B cell (primary cell): ENCODE results near the gene MAPRE2. TPM values are rescaled to one million over a fixed set of nuclear protein-coding genes. Genes with fewer than 3 reads are reported as not detected.

ENCODE experiments used
- ATAC-seq: fragments of 200-7000 bp; cut with Tn5 transposase; one replicate; pipeline ENCODE4 v1.10.0; 2021; ENCODE audit warnings: low read depth, mild to moderate bottlenecking, moderate number of reproducible peaks, moderate library complexity
- CTCF ChIA-PET: fragments of 350-600 bp; sonication (Branson Sonifier 250); formaldehyde crosslinking; loops from one replicate; lab custom pipeline; 2021; ENCODE audit warnings: antibody characterized with exemption, inconsistent platforms; lab: Charles Lee
- POLR2A ChIA-PET: fragments of 350-600 bp; sonication (Branson Sonifier 250); formaldehyde crosslinking; loops from one replicate; lab custom pipeline; 2021; ENCODE audit warnings: antibody characterized with exemption; lab: Charles Lee
- DNase-seq: peaks from one replicate; pipeline ENCODE4 v3.0.0; 2013
- H2AFZ ChIP-seq: 2 replicates; pipeline ENCODE4 v1.6.1; 2012; ENCODE audit warnings: mild to moderate bottlenecking, low read depth, low read length; ENCODE audit not compliant: insufficient read depth, poor library complexity, severe bottlenecking
- H3K27ac ChIP-seq, 2 donors: 1 replicate in 1 of 2; 2 replicates in 1 of 2; pipeline ENCODE4 v1.5.1; 2012 to 2013; ENCODE audit warnings: low read length in 2 of 2, mild to moderate bottlenecking in 2 of 2, moderate library complexity in 1 of 2
- H3K27me3 ChIP-seq, 4 experiments: fragments of 200-600 bp in 1 of 4; sonication (generic) in 1 of 4; replicated peaks in 1 of 4; 1 replicate in 2 of 4; 2 replicates in 2 of 4; pipeline versions ENCODE4 v1.6.1 to v1.7.0; 2013 to 2016; ENCODE audit warnings: low read length in 3 of 4, mild to moderate bottlenecking in 2 of 4, mixed read lengths in 1 of 4, moderate library complexity in 1 of 4; ENCODE audit not compliant: insufficient read depth in 4 of 4, control insufficient read depth in 3 of 4; ENCODE audit errors: control extremely low read depth in 1 of 4
- H3K36me3 ChIP-seq, 2 experiments: replicated peaks in 1 of 2; 1 replicate in 1 of 2; 2 replicates in 1 of 2; pipeline versions ENCODE4 v1.6.1 to v1.7.1; 2013; ENCODE audit warnings: low read length in 1 of 2; ENCODE audit not compliant: insufficient read depth in 2 of 2, control insufficient read depth in 1 of 2; ENCODE audit errors: control extremely low read depth in 1 of 2, extremely low read depth in 1 of 2
- H3K4me1 ChIP-seq, 2 donors: fragments of 200-600 bp in 1 of 2; sonication (generic) in 1 of 2; 1 replicate in 1 of 2; 2 replicates in 1 of 2; pipeline versions ENCODE4 v1.5.1 to v1.6.1; 2013 to 2017; ENCODE audit warnings: low read length in 2 of 2; ENCODE audit not compliant: control insufficient read depth in 2 of 2, insufficient read depth in 2 of 2
- H3K4me2 ChIP-seq: replicated peaks from 2 replicates; pipeline ENCODE3; 2012; ENCODE audit warnings: mild to moderate bottlenecking, low read depth, low read length; ENCODE audit not compliant: poor library complexity, severe bottlenecking
- H3K4me3 ChIP-seq, 5 experiments: fragments of 200-600 bp in 1 of 5; sonication (generic) in 1 of 5; 1 replicate in 3 of 5; 2 replicates in 2 of 5; pipeline versions ENCODE4 v1.5.1 to v1.7.0; 2011 to 2016; ENCODE audit warnings: low read length in 4 of 5, mild to moderate bottlenecking in 4 of 5, low read depth in 2 of 5, control low read depth in 1 of 5, moderate library complexity in 1 of 5; ENCODE audit not compliant: insufficient read depth in 1 of 5; ENCODE audit errors: control extremely low read depth in 1 of 5, extremely low read depth in 1 of 5
- H3K79me2 ChIP-seq: fragments of 200-600 bp; sonication (generic); one replicate; pipeline ENCODE4 v1.6.0; 2016; ENCODE audit warnings: low read length; ENCODE audit not compliant: control insufficient read depth, insufficient read depth
- H3K9ac ChIP-seq: fragments of 200-600 bp; sonication (generic); 2 replicates; pipeline ENCODE4 v1.6.1; 2017; ENCODE audit warnings: mild to moderate bottlenecking, low read length, moderate library complexity
- H3K9me3 ChIP-seq, 3 donors: one replicate each; pipeline versions ENCODE4 v1.6.1 to v1.7.1; 2013; ENCODE audit warnings: low read length in 2 of 3; ENCODE audit not compliant: control insufficient read depth in 2 of 3, insufficient read depth in 1 of 3; ENCODE audit errors: control extremely low read depth in 1 of 3
- H4K20me1 ChIP-seq: 2 replicates; pipeline ENCODE4 v1.6.0; 2012; ENCODE audit warnings: mild to moderate bottlenecking, low read length; ENCODE audit not compliant: insufficient read depth, control insufficient read depth, poor library complexity, severe bottlenecking
- H3K27ac Mint-ChIP-seq: one replicate; pipeline ENCODE4 v1.8.0; 2021; ENCODE audit warnings: mixed read lengths
- H3K27me3 Mint-ChIP-seq: one replicate; pipeline ENCODE4 v1.8.0; 2021; ENCODE audit warnings: mixed read lengths
- H3K4me1 Mint-ChIP-seq: one replicate; pipeline ENCODE4 v1.8.0; 2021; ENCODE audit warnings: mixed read lengths
- H3K4me3 Mint-ChIP-seq: one replicate; pipeline ENCODE4 v1.8.0; 2021; ENCODE audit warnings: mixed read lengths
- H3K9me3 Mint-ChIP-seq: one replicate; pipeline ENCODE4 v1.8.0; 2022; ENCODE audit warnings: mixed read lengths; ENCODE audit not compliant: insufficient read depth
- EZH2 ChIP-seq: IDR thresholded peaks from 2 replicates; pipeline ENCODE4 v1.6.1; 2012; ENCODE audit warnings: borderline replicate concordance, low read depth, mild to moderate bottlenecking, moderate library complexity, low read length; ENCODE audit not compliant: insufficient read depth, poor library complexity, severe bottlenecking
- WGBS: methylation state at CpG from one replicate; pipeline ENCODE4 v1.1.5; 2013; ENCODE audit warnings: missing lambda C conversion rate; ENCODE audit not compliant: insufficient coverage; 5-methylcytosine and 5-hydroxymethylcytosine counted together
- intact Hi-C: fragments of 100-400 bp; cut with micrococcal nuclease; formaldehyde crosslinking; loops from one replicate; pipeline ENCODE4 v1.10.0; 2022
- polyA plus RNA-seq: library from polyadenylated mRNA; depleted of rRNA; stranded (reverse); fragments of >200 nt; gene quantifications from 2 replicates; pipeline ENCODE4 v1.2.3, GENCODE V29; 2012
- total RNA-seq, 2 donors: library from RNA; stranded (reverse); fragments of 120-200 nt in 1 of 2; gene quantifications; 1 replicate in 1 of 2; 2 replicates in 1 of 2; pipeline versions ENCODE4 v1.2.3 to v1.2.4, GENCODE V29; 2013 to 2022
- TF ChIP-seq, protein P1 (sequence below): fragments of 200-600 bp; IDR thresholded peaks from one replicate; pipeline ENCODE4 v1.8.0; 2022; ENCODE audit warnings: antibody characterized with exemption, mild to moderate bottlenecking

MAPRE2 gene
- total and polyA plus RNA-seq, 2 donors (not counting 1 experiment from before 2014, with no cell fraction given) = 36.7 to 63.3 TPM

DNA sequence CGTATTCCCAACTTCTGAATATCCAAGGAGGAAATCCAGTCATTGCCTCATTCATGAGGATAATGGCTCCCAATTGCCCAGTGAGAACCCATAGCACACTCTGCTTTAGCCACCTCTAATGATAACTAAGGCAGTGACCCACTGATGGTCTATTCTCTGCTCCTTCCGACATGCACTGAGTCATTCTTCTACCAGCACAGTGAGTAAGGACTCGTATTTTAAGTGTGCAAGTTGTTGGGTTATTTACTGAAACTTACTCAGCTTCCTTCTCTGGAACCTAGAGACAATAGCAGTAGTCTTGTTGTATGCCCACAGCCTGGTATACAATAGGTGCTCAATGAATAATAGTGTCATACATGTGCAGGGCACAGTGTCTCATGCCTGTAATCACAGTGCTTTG, 118.6 kb downstream of the MAPRE2 start:
- Histone ChIP-seq H2AFZ (no peak overlapping the region), H3K9me3 (no peaks in the 10 kb centered on the region), H4K20me1 (no peaks in the 10 kb centered on the region), H3K36me3 (no peaks in the 10 kb centered on the region), H3K27me3 (no peaks in the 10 kb centered on the region), H3K4me2 (peak overlapping the region; percentile 69), H3K79me2 (no peaks in the 10 kb centered on the region), H3K9ac (no peak overlapping the region), H3K27ac (no peak overlapping the region), H3K4me1 (peaks cover 21 to 24% of the 10 kb centered on the region in 2 donors), H3K4me3 (no peak overlapping the region)
- no peak overlapping the region for H3K4me3 Mint-ChIP-seq
- H3K4me1 Mint-ChIP-seq = peaks cover 26% of the 10 kb centered on the region
- H3K27ac Mint-ChIP-seq = peak overlapping the region; percentile 75
- TF ChIP-seq EZH2 = no peak
- TF ChIP-seq, protein P1, sequence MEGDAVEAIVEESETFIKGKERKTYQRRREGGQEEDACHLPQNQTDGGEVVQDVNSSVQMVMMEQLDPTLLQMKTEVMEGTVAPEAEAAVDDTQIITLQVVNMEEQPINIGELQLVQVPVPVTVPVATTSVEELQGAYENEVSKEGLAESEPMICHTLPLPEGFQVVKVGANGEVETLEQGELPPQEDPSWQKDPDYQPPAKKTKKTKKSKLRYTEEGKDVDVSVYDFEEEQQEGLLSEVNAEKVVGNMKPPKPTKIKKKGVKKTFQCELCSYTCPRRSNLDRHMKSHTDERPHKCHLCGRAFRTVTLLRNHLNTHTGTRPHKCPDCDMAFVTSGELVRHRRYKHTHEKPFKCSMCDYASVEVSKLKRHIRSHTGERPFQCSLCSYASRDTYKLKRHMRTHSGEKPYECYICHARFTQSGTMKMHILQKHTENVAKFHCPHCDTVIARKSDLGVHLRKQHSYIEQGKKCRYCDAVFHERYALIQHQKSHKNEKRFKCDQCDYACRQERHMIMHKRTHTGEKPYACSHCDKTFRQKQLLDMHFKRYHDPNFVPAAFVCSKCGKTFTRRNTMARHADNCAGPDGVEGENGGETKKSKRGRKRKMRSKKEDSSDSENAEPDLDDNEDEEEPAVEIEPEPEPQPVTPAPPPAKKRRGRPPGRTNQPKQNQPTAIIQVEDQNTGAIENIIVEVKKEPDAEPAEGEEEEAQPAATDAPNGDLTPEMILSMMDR = no peak
- H3K9me3 Mint-ChIP-seq = no peaks in the 10 kb centered on the region
- WGBS = 100% methylated on average over 1 of the region's 3 CpGs
- ATAC-seq (no peak), DNase-seq (no peak)
- CTCF ChIA-PET = interaction anchor here (0.9 to 2.7 kb wide), 4 partner anchors 10 to 134 kb away, joined by 3 to 9 read pairs (median 7); no protein-coding TSS in a partner anchor
- intact Hi-C loops = loop anchor here (2.0 to 5.0 kb wide), 2 partner anchors 15 to 117 kb away; partner anchors contain the start of gene MAPRE2
- H3K27me3 Mint-ChIP-seq = no peaks in the 10 kb centered on the region
- POLR2A ChIA-PET = no interaction called here

DNA sequence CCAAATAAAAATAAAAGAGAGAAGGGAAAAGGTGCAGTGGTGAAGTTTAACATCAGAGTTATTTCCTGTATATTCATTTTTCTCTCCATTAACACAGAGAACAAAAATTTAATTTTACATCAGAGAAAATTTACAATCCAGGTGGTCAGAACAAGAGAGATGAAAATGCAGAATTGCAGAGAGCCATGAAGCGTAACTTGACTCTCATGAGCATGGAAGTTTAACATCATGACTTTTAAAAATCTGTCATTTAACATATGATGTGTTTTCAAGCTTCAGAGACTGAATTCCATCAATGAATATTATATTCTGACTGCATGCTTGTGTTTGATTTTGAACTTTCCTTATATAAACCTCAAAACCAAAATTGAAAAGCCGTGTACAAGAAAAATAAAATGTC, 120.3 kb downstream of the MAPRE2 start:
- H3K79me2 ChIP-seq = no peaks in the 10 kb centered on the region
- Mint-ChIP-seq H3K27ac (no peak overlapping the region), H3K27me3 (no peaks in the 10 kb centered on the region), H3K9me3 (no peaks in the 10 kb centered on the region), H3K4me3 (no peak overlapping the region), H3K4me1 (peaks cover 24% of the 10 kb centered on the region)
- no peak overlapping the region for H2AFZ ChIP-seq
- H3K9me3 ChIP-seq = no peaks in the 10 kb centered on the region
- DNase-seq (no peak), ATAC-seq (no peak)
- CTCF ChIA-PET = no interaction called here
- POLR2A ChIA-PET = no interaction called here
- H3K9ac ChIP-seq = no peak overlapping the region
- H3K36me3 ChIP-seq = no peaks in the 10 kb centered on the region
- peaks cover 19 to 21% of the 10 kb centered on the region in 2 donors for H3K4me1 ChIP-seq
- no peaks in the 10 kb centered on the region for H3K27me3 ChIP-seq
- no peaks in the 10 kb centered on the region for H4K20me1 ChIP-seq
- intact Hi-C loops = no loop called here
- no CpG with 5 or more reads among the region's 2 CpGs for WGBS
- H3K27ac ChIP-seq = no peak overlapping the region
- no peak overlapping the region for H3K4me2 ChIP-seq
- H3K4me3 ChIP-seq = no peak overlapping the region
- TF ChIP-seq, protein P1 = no peak
- TF ChIP-seq EZH2 = no peak
